CD4-positive, alpha-beta T cell treated with Interleukin-21 for 1 hour (primary cell): Measurements from ENCODE around the gene HNF4A.

ENCODE experiments used
- DNase-seq: peaks from one replicate; pipeline ENCODE4 v3.0.0-alpha.2; 2020

HNF4A gene

GRCh38 chr20:44392776-44393607 lies 37.5 kb downstream of the HNF4A start:
- DNase-seq, result no peak

DNA sequence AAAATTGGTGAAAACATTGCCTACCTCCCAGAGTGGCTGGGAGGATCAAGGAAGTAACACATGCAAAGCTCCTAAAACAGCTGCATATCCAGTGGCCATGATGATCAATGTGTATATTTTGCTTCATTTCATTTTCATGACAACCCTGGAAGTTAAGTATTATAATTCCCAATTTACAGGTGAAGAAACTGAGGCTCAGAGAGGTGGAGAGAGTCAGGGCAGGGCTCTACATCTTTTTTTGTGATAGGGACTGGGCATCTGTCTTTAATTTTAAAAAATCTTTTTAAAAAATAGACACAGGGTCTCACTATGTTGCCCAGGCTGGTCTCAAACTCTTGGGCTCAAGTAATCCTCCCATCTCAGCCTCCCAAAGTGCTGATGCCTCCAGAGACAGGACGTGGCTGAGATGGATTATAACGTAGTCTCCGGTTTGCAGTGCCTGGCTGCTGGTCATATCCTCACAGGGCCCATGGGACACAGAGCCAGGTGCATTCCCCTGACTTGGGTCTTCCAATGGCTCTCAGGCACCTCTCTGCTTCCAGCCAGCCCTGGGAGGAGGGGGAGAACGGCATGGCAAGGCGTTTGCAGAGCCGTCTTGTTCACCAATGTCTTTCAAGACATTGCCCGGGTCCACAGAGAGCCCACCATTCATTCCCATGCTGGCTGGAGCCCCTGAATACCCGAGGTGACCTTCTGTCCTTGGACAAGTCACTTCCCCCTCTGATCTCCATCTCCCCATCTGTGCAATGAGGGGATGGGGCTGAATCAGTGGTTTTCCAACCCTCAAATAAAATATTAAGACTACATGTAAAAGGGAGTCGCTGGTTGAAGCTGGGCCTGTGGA lies 38.3 kb downstream of the HNF4A start:
- no peak for DNase-seq

DNA sequence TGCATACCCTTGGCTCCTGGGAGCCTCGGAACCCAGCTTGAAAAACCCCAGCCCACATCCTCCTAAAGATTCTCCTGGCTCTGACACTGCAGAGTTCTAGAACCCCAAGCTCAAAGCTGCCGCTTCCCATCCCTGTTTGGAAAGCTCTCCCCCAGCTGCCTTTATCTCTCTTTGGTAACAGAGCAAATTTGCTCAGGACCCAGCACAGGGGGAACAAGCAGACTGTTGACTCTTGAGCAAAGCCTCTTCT lies 38.9 kb downstream of the HNF4A start:
- no peak for DNase-seq

GRCh38 chr20:44394702-44395460 lies 39.4 kb downstream of the HNF4A start:
- DNase-seq, result no peak

- DNase-seq, result no peak
Observed at GRCh38 chr20:44395461-44396340, 40.2 kb downstream of the HNF4A start.

DNA sequence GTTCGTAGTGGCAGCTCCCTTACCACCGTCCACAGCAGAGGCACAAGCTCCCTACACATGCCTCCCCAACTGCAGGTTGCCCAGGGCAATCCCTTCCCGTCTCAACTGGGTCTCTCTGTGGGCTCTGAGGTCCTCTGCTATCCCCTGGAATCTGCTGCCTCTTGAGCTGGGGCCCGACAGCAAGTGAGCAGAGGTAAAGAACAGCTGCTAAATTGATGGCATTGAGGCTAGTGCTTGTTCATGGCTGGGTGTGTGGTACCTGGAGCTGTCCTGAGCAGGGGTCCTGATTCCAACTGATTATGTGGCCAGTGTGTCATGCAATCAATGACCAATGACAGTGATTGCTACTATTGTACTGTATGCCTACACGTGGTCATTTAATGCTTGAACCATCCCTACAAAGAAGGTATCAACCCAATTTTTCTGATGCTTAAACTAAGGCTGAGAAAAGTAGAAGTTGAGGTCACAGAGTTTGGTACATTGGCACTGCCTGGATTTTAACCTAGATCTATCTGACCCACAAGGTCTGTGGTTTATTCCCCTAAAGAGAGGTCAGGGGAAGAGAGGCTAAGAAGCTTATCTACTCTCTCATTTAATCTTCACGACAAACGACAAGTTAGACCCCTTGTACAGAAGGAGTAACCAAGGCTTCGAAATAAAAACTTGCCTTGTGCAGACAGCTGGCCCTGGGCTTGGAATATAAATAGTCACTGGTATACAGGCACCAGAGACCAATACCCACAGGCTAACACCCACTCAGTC lies 41.1 kb downstream of the HNF4A start:
- DNase-seq, result no peak

GRCh38 chr20:44398335-44398734 lies 42.8 kb downstream of the HNF4A start:
- no peak for DNase-seq

GRCh38 chr20:44399446-44399845 lies 43.9 kb downstream of the HNF4A start:
- DNase-seq, result no peak

DNA sequence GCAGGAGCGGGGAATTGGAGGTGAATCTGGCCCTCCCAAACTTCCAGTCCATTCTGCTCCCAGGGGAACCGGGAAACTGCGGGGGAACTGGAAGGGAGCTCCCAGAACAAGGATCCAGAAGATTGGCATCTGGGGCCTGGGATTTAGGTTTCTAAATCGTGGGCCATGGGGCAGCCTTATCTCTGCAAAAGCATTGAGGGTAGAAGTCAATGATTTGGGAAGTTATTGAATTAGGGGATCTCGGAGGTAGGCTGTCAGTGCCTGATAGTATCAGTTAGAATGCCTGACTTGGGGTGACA lies 45.1 kb downstream of the HNF4A start:
- no peak for DNase-seq

- no peak for DNase-seq
Observed at GRCh38 chr20:44400970-44401769, 45.7 kb downstream of the HNF4A start.

GRCh38 chr20:44401770-44402390 lies 46.4 kb downstream of the HNF4A start:
- DNase-seq, result no peak

DNA sequence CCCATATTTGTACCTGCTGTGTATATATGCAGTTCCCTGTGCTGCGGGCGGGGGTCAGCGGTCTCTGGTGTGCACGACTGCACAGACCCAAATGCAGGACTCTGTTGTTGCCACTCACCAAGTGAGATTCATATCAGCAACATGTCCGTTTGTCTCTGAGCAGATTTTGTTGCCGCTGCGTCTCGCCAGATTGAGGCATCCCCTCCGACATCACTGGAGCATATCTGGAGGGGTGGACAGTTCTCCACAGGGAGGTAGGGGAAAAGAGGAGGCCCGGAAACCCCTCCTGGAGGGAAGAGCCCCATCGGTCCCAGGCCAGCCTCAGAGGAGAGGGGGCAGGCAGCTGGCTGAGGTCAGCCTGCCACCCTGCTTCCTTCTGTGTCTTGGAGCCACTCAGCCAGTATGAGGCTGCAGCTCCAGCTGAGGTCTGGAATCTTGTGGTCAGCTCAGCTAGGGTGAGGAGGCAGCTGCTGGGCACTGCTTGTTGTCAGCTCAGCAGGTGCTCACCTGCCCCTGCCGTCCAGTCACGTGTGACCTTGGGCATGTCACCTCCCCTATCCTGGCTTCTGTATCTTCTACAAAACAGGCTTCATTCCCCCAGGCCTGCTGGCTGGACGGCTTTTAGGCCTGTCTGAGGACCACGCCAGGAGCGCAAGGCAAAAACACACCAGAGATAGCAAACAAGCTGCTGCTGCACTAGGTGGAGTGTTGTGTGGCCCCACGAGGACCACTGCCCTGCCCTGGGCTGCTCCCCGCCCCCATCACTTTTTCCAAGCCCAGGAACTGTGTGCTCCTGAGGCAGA lies 47.1 kb downstream of the HNF4A start:
- no peak for DNase-seq

GRCh38 chr20:44403194-44404112 lies 48.0 kb downstream of the HNF4A start:
- DNase-seq, result no peak

DNA sequence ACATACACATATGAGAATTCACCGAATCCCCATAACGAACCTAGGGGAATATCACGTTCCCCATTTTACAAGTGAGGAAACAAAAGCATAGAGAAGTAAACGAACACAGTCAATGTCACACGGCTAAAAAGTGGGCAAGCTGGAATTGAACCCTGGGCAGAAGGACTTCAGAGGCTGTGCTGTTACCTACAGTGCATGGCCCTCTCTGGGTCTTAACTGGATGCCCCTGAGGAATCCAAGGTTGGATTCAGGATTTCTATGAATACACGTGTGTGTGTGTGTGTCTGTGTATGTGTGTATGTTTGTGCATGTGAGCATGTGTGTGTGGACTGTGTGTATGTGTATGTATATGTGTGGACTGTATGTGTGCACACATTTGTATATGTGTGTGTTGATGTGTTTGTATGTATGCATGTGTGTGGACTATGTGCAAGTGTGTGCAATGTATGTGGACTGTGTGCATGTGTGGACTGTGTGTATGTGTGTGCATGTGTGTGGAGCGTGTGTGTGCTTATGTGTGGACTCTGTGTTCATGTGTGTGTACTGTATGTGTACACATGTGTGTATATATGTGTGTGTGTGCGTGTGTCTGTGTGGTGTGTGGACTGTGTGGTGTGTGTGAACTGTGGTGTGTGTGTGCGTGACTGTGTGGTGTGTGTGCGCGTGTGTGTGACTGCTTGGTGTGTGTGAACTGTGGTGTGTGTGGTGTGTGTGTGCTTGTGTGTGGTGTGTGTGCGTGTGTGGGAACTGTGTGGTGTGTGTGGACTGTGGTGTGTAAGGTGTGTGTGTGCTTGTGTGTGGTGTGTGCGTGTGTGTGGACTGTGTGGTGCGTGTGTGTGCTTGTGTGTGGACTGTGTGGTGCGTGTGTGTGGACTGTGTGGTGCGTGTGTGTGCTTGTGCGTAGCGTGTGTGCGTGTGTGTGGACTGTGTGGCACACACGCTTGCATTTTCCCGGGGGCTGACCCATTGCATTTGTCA lies 49.0 kb downstream of the HNF4A start:
- DNase-seq, result no peak

DNA sequence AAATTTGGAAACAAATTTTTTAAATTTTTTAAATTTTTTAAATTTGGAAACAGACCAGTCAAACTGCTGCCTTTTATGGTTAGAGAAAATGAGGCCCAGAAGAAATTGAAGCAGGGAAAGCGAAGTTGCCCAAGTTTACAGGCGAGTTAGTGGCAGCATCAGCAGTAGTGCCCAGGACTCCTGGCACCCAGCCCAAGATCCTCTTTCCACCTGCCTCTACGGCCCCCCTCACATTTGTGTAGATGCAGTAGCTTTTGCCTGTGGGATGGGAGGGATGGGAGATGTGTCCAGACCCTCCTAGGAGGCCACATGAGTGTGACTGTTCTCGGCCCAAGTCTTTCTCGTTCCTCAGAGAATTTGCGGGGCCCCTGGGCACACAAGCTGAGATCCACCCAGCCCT lies 49.8 kb downstream of the HNF4A start:
- no peak for DNase-seq

GRCh38 chr20:44405785-44406571 lies 50.5 kb downstream of the HNF4A start:
- DNase-seq, result no peak
